Lower leg skin (tissue), 3 donors: ENCODE results near the gene CLOCK.

Source experiments
- CTCF ChIP-seq, 3 donors: fragments of 450-650 bp; IDR thresholded peaks; one replicate each; pipeline ENCODE4 v1.5.1; 2016; ENCODE audit warnings: antibody characterized with exemption in 3 of 3, mild to moderate bottlenecking in 3 of 3, moderate library complexity in 2 of 3
- POLR2A ChIP-seq, 2 donors: fragments of 450-650 bp; IDR thresholded peaks; one replicate each; pipeline ENCODE4 v1.6.1; 2016 to 2017; ENCODE audit warnings: antibody characterized with exemption in 2 of 2, mild to moderate bottlenecking in 1 of 2, moderate library complexity in 1 of 2

GRCh38 chr4:55446578-55446922 lies 100.2 kb downstream of the CLOCK start:
- no peak for TF ChIP-seq CTCF (IDR thresholded peaks at IDR 0.05)
- no peak for TF ChIP-seq POLR2A (IDR thresholded peaks at IDR 0.05)
